ENCODE results near the gene NBEAL2.

NBEAL2 gene

GRCh38 chr3:47000922-47001730, 21.7 kb downstream of the NBEAL2 start:
- TF ChIP-seq OSR1 (CRISPR knock-in tag; IDR thresholded peaks at IDR 0.05), result no peak
- no peak for TF ChIP-seq PATZ1 (CRISPR knock-in tag; IDR thresholded peaks at IDR 0.05; ENCODE audit: borderline replicate concordance)
- TF ChIP-seq SNAI2 (CRISPR knock-in tag; IDR thresholded peaks at IDR 0.05), result no peak
- no peak for TF ChIP-seq GLIS3 (CRISPR knock-in tag; IDR thresholded peaks at IDR 0.05)
- TF ChIP-seq, protein P1, sequence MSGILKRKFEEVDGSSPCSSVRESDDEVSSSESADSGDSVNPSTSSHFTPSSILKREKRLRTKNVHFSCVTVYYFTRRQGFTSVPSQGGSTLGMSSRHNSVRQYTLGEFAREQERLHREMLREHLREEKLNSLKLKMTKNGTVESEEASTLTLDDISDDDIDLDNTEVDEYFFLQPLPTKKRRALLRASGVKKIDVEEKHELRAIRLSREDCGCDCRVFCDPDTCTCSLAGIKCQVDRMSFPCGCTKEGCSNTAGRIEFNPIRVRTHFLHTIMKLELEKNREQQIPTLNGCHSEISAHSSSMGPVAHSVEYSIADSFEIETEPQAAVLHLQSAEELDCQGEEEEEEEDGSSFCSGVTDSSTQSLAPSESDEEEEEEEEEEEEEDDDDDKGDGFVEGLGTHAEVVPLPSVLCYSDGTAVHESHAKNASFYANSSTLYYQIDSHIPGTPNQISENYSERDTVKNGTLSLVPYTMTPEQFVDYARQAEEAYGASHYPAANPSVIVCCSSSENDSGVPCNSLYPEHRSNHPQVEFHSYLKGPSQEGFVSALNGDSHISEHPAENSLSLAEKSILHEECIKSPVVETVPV (CRISPR knock-in tag; IDR thresholded peaks at IDR 0.05), result no peak
- no peak for TF ChIP-seq TCF4 (CRISPR knock-in tag; IDR thresholded peaks at IDR 0.05; ENCODE audit: borderline replicate concordance)
- TF ChIP-seq PPARA (CRISPR knock-in tag; IDR thresholded peaks at IDR 0.05; ENCODE audit: borderline replicate concordance), result no peak
- no peak for TF ChIP-seq RARB (CRISPR knock-in tag; IDR thresholded peaks at IDR 0.05)
- no peak for TF ChIP-seq ESRRG (CRISPR knock-in tag; IDR thresholded peaks at IDR 0.05)
- no peak for TF ChIP-seq ZFP30 (CRISPR knock-in tag; IDR thresholded peaks at IDR 0.05)
- TF ChIP-seq ISL1 (CRISPR knock-in tag; IDR thresholded peaks at IDR 0.05), result no peak

DNA sequence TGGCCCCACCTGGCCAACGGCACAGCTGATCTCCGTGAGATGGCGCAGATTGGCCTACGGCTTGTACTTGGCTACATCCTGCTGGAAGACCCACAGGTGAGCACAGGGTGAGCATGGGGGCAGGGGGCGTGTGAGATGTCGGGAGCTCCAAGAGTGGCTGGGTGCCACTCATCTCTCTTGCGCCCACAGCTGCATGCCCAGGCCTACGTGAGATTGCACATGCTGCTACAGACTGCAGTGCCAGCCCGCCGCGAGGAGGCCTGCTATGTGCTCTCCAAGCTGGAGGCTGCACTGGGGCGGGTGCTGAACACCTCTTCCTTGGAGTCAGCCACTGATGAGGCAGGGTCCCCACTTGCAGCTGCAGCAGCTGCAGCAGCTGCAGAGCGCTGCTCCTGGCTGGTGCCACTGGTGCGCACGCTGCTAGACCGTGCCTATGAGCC, 22.3 kb downstream of the NBEAL2 start:
- no peak for ATAC-seq

More at GRCh38 chr3:47000922-47001730, 21.7 kb downstream of the NBEAL2 start:
- no peak for ATAC-seq

GRCh38 chr3:47002171-47003055, 22.9 kb downstream of the NBEAL2 start:
- no peak for ATAC-seq
- TF ChIP-seq OSR1 (CRISPR knock-in tag; IDR thresholded peaks at IDR 0.05), result no peak
- no peak for TF ChIP-seq TOX (CRISPR knock-in tag; IDR thresholded peaks at IDR 0.05; ENCODE audit: borderline replicate concordance)

More for the DNA sequence above, 22.3 kb downstream of the NBEAL2 start:
- no peak for TF ChIP-seq ZFP30 (CRISPR knock-in tag; IDR thresholded peaks at IDR 0.05)
- no peak for TF ChIP-seq ZC3H10 (CRISPR knock-in tag; IDR thresholded peaks at IDR 0.05)
- TF ChIP-seq, protein P2, sequence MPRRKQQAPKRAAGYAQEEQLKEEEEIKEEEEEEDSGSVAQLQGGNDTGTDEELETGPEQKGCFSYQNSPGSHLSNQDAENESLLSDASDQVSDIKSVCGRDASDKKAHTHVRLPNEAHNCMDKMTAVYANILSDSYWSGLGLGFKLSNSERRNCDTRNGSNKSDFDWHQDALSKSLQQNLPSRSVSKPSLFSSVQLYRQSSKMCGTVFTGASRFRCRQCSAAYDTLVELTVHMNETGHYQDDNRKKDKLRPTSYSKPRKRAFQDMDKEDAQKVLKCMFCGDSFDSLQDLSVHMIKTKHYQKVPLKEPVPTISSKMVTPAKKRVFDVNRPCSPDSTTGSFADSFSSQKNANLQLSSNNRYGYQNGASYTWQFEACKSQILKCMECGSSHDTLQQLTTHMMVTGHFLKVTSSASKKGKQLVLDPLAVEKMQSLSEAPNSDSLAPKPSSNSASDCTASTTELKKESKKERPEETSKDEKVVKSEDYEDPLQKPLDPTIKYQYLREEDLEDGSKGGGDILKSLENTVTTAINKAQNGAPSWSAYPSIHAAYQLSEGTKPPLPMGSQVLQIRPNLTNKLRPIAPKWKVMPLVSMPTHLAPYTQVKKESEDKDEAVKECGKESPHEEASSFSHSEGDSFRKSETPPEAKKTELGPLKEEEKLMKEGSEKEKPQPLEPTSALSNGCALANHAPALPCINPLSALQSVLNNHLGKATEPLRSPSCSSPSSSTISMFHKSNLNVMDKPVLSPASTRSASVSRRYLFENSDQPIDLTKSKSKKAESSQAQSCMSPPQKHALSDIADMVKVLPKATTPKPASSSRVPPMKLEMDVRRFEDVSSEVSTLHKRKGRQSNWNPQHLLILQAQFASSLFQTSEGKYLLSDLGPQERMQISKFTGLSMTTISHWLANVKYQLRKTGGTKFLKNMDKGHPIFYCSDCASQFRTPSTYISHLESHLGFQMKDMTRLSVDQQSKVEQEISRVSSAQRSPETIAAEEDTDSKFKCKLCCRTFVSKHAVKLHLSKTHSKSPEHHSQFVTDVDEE (CRISPR knock-in tag; IDR thresholded peaks at IDR 0.05), result no peak
- no peak for TF ChIP-seq RARB (CRISPR knock-in tag; IDR thresholded peaks at IDR 0.05)

- no peak for ATAC-seq
- no peak for TF ChIP-seq ZFP30 (CRISPR knock-in tag; IDR thresholded peaks at IDR 0.05)
- TF ChIP-seq GLIS3 (CRISPR knock-in tag; IDR thresholded peaks at IDR 0.05), result no peak
- no peak for TF ChIP-seq ZNF565 (CRISPR knock-in tag; conservative IDR thresholded peaks at IDR 0.05; ENCODE audit: low read depth)
- TF ChIP-seq, protein P3, sequence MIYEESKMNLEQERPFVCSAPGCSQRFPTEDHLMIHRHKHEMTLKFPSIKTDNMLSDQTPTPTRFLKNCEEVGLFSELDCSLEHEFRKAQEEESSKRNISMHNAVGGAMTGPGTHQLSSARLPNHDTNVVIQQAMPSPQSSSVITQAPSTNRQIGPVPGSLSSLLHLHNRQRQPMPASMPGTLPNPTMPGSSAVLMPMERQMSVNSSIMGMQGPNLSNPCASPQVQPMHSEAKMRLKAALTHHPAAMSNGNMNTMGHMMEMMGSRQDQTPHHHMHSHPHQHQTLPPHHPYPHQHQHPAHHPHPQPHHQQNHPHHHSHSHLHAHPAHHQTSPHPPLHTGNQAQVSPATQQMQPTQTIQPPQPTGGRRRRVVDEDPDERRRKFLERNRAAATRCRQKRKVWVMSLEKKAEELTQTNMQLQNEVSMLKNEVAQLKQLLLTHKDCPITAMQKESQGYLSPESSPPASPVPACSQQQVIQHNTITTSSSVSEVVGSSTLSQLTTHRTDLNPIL (CRISPR knock-in tag; IDR thresholded peaks at IDR 0.05; ENCODE audit: low read depth), result no peak
- TF ChIP-seq OSR1 (CRISPR knock-in tag; IDR thresholded peaks at IDR 0.05), result no peak
- no peak for TF ChIP-seq SNAI2 (CRISPR knock-in tag; IDR thresholded peaks at IDR 0.05)
- TF ChIP-seq, protein P2 (CRISPR knock-in tag; IDR thresholded peaks at IDR 0.05), result no peak
- no peak for TF ChIP-seq PATZ1 (CRISPR knock-in tag; IDR thresholded peaks at IDR 0.05; ENCODE audit: borderline replicate concordance)
- TF ChIP-seq ISL1 (CRISPR knock-in tag; IDR thresholded peaks at IDR 0.05), result no peak
- TF ChIP-seq ARNTL (CRISPR knock-in tag; IDR thresholded peaks at IDR 0.05; ENCODE audit: borderline replicate concordance, low read depth), result no peak
- no peak for TF ChIP-seq TOX (CRISPR knock-in tag; IDR thresholded peaks at IDR 0.05; ENCODE audit: borderline replicate concordance)
- TF ChIP-seq ZFP3 (CRISPR knock-in tag; IDR thresholded peaks at IDR 0.05), result no peak
- TF ChIP-seq ZNF70 (CRISPR knock-in tag; IDR thresholded peaks at IDR 0.05), result no peak
Observed at GRCh38 chr3:47003056-47003410, 23.6 kb downstream of the NBEAL2 start.
